ENCODE data around the gene SKP1. TPM values are rescaled to one million over a fixed set of nuclear protein-coding genes. Genes with fewer than 3 reads are reported as not detected.

Gene SKP1
- total RNA-seq, 1 experiment from 2014 or later = 245 TPM

DNA sequence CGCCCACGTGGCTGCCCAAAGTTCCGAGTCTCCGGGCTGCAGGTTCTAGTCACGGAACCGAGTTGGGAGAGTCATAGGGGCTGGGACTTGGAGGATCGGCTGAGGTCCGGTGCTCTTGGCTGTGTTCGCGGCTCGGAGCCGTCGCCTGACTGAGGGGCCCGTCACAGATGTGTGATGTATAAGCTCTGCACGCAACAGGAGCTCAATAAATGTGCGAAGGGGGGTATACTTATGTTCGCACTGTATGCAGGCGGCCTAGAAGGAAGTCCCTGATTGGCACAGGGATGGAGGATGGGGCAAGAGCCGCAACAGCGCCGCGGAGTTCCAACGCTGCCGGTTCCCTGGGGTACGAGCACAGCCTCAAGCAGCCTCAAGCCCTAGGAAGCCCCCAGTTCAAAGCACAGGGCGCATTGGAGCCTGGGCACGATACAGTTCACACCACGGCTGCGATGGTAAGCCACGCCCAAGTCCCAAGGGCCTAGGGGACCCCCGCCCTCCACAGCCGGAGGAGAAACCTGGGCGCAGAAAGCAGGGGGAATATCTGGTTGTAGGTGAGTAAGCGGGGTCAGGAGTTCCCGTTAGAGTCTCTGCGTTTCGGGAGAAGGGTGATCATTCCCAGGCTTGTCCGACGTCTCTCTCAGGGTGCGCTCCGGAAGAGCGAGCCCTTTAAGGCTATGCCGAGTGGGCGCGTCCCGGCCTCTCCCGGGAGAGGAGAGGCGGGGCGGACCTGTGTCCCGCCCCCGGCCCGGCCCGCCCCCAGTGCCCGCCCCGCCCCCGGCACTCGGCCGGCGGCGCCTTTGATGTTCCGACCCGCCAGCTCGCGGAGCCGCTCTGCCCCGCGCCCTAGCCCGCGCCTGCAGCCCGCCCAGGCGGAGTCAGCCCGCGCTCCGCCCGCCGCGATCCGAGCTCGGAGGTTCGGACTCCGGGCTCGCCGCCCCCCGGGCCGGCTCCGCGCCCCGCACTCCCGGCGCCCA is 62.6 kb downstream of the SKP1 start, which contains the start of gene TCF7:
TCF7 (plus strand) TSS at position 780 of the 974 bp plus-strand sequence. CDS start 226 bp downstream, outside the sequence.
- no peaks in the 10 kb centered on the region for H3K79me2 ChIP-seq (ENCODE audit: insufficient read depth, low read length)
- CTCF ChIA-PET = interaction anchor here (1.1 to 1.3 kb wide), 2 partner anchors 10 to 74 kb away, joined by 3 read pairs; no protein-coding TSS in a partner anchor
- BruUV-seq (replicated peaks) = TSS peak; percentile 84
- no peaks in the 10 kb centered on the region for H3K9me3 ChIP-seq (ENCODE audit: control insufficient read depth in 1 of 2, insufficient read depth in 1 of 2, low read depth in 1 of 2, low read length in 2 of 2)
- ATAC-seq (peak; percentile 94), DNase-seq (ENCODE audit: low read depth, low spot score) (peak; percentile 50)
- H3K4me3 ChIP-seq (replicated peaks in 1 of 2; ENCODE audit: low read depth in 1 of 2, low read length in 2 of 2) = peak within 1 kb of the TSS; percentile 57 to 69
- H3K9ac ChIP-seq (ENCODE audit: low read length) = peak within 1 kb of the TSS; percentile 70
- H3K4me2 ChIP-seq (ENCODE audit: low read length) = peak within 1 kb of the TSS; percentile 94
- H3K27ac ChIP-seq (ENCODE audit: low read depth, low read length) = peak within 1 kb of the TSS; percentile 63; the same call in 1 of the 2 replicates
- POLR2A ChIA-PET = interaction anchor here (0.6 to 0.7 kb wide), 4 partner anchors 15 to 767 kb away, joined by 3 to 4 read pairs (median 3); no protein-coding TSS in a partner anchor
- H3K9me2 ChIP-seq (ENCODE audit: insufficient read depth) = no peaks in the 10 kb centered on the region
- no peaks in the 10 kb centered on the region for H3K27me3 ChIP-seq (ENCODE audit: insufficient read depth, low read length)
- intact Hi-C loops (cut with micrococcal nuclease) = no loop called here
- no peak within 1 kb of the TSS for H2AFZ ChIP-seq (ENCODE audit: low read depth, low read length, poor library complexity, severe bottlenecking)
- H4K20me1 ChIP-seq (ENCODE audit: insufficient read depth) = no peaks in the 10 kb centered on the region
- RAD21 ChIA-PET (ENCODE audit: low non-redundant PET in 1 of 2, low total read pairs in 2 of 2, uncharacterized antibody in 2 of 2, unreplicated experiment in 2 of 2) = no interaction called here
- H3K4me1 ChIP-seq (ENCODE audit: control insufficient read depth in 1 of 2, insufficient read depth in 2 of 2, low read length in 2 of 2) = peaks cover 4 to 28% of the 10 kb centered on the region in 2 experiments; a peak in 3 of 4 replicates
- 0 out of 4 replicates have a peak, but pooled peaks cover 0 to 8% of the 10 kb centered on the region in 2 experiments for H3K36me3 ChIP-seq (ENCODE audit: control insufficient read depth in 1 of 2, insufficient read depth in 2 of 2, low read length in 2 of 2)
- peak; percentile 29; the same call in 1 of the 2 replicates for TF ChIP-seq EGR1 (IDR thresholded peaks at IDR 0.05; ENCODE audit: low read depth)
- TF ChIP-seq CEBPB (IDR thresholded peaks at IDR 0.05; ENCODE audit: low read depth) = no peak
- no peak for TF ChIP-seq POLR2A (IDR thresholded peaks at IDR 0.05; ENCODE audit: borderline replicate concordance, extremely low read depth, insufficient read depth, insufficient read length)
- no peak for TF ChIP-seq EZH2phosphoT487 (IDR thresholded peaks at IDR 0.05; ENCODE audit: borderline replicate concordance)
- TF ChIP-seq SRF (IDR thresholded peaks at IDR 0.05; ENCODE audit: low read depth) = peak; percentile 99
- TF ChIP-seq ZBTB33 (IDR thresholded peaks at IDR 0.05; ENCODE audit: extremely low read depth, insufficient replicate concordance, low read length) = no peak
- TF ChIP-seq CTCF (IDR thresholded peaks at IDR 0.05 in 2 of 3, conservative IDR thresholded peaks at IDR 0.05 in 1 of 3; ENCODE audit: borderline replicate concordance in 1 of 3, insufficient read depth in 1 of 3, low read depth in 2 of 3, low read length in 2 of 3) = no peak
- TF ChIP-seq YY1 (IDR thresholded peaks at IDR 0.05; ENCODE audit: extremely low read depth, insufficient replicate concordance, low read depth, low read length) = no peak
- TF ChIP-seq RAD21 (IDR thresholded peaks at IDR 0.05; ENCODE audit: low read depth) = no peak
- no peak for TF ChIP-seq JUND (IDR thresholded peaks at IDR 0.05)
- no peak for TF ChIP-seq ATF3 (IDR thresholded peaks at IDR 0.05)
- no peak for TF ChIP-seq ELF1 (IDR thresholded peaks at IDR 0.05; ENCODE audit: borderline replicate concordance, low read depth)
- no peak for TF ChIP-seq ZFX (IDR thresholded peaks at IDR 0.05)
- no peak for TF ChIP-seq CBX3 (IDR thresholded peaks at IDR 0.05; ENCODE audit: low read depth)
- TF ChIP-seq, protein P1, sequence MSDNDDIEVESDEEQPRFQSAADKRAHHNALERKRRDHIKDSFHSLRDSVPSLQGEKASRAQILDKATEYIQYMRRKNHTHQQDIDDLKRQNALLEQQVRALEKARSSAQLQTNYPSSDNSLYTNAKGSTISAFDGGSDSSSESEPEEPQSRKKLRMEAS (IDR thresholded peaks at IDR 0.05) = no peak; the same call in 1 of the 2 replicates
- no peak for TF ChIP-seq SP1 (IDR thresholded peaks at IDR 0.05; ENCODE audit: low read depth)
- no peak for TF ChIP-seq SIN3A (IDR thresholded peaks at IDR 0.05; ENCODE audit: low read depth)
- no peak for TF ChIP-seq FOSL1 (IDR thresholded peaks at IDR 0.05; ENCODE audit: low read depth)
- no peak for TF ChIP-seq EZH2 (IDR thresholded peaks at IDR 0.05)
- peak; percentile 97 for TF ChIP-seq TCF7L2 (IDR thresholded peaks at IDR 0.05; ENCODE audit: borderline replicate concordance, extremely low read depth, insufficient read depth, insufficient read length)
- no peak for TF ChIP-seq ZNF274 (IDR thresholded peaks at IDR 0.05; ENCODE audit: low read depth, low read length)
- TF ChIP-seq POLR2AphosphoS5 (IDR thresholded peaks at IDR 0.05; ENCODE audit: low read depth, low read length) = peak; percentile 49; the same call in 1 of the 2 replicates
